ENCODE data around the gene WDTC1. TPM values are rescaled to one million over a fixed set of nuclear protein-coding genes. Genes with fewer than 3 reads are reported as not detected.

WDTC1 gene
- total and polyA plus RNA-seq, 2 of the 13 experiments (the other 11 are each of a cell fraction or from before 2014, with no cell fraction given), result 5.5 TPM

- TF ChIP-seq ZNF18 (CRISPR knock-in tag; IDR thresholded peaks at IDR 0.05; ENCODE audit: insufficient replicate concordance), result no peak
- no peak for TF ChIP-seq MZF1 (CRISPR knock-in tag; IDR thresholded peaks at IDR 0.05; ENCODE audit: borderline replicate concordance)
- TF ChIP-seq ZNF326 (CRISPR knock-in tag; IDR thresholded peaks at IDR 0.05; ENCODE audit: borderline replicate concordance), result no peak
- no peak for TF ChIP-seq CBFB (CRISPR knock-in tag; IDR thresholded peaks at IDR 0.05)
- TF ChIP-seq HOXA3 (CRISPR knock-in tag; IDR thresholded peaks at IDR 0.05), result no peak
- no peak for TF ChIP-seq TCF12 (IDR thresholded peaks at IDR 0.05)
- no peak for TF ChIP-seq TCF12 (CRISPR knock-in tag; IDR thresholded peaks at IDR 0.05)
- TF ChIP-seq, protein P1, sequence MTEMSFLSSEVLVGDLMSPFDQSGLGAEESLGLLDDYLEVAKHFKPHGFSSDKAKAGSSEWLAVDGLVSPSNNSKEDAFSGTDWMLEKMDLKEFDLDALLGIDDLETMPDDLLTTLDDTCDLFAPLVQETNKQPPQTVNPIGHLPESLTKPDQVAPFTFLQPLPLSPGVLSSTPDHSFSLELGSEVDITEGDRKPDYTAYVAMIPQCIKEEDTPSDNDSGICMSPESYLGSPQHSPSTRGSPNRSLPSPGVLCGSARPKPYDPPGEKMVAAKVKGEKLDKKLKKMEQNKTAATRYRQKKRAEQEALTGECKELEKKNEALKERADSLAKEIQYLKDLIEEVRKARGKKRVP (CRISPR knock-in tag; IDR thresholded peaks at IDR 0.05), result no peak
Observed at GRCh38 chr1:27327964-27328363, 93.5 kb downstream of the WDTC1 start (continued).

GRCh38 chr1:27330786-27331185, 96.4 kb downstream of the WDTC1 start:
- no peak for DNase-seq (ENCODE audit: low spot score)
- Histone ChIP-seq H3K27ac (ENCODE audit: extremely low read length, insufficient read depth, low read length) (no peak overlapping the region), H3K4me3 (replicated peaks in 1 of 3; ENCODE audit: insufficient read depth in 1 of 3, low read depth in 2 of 3, low read length in 3 of 3) (no peak overlapping the region), H3K9me3 (ENCODE audit: low read length) (no peaks in the 10 kb centered on the region), H3K27me3 (ENCODE audit: control insufficient read depth in 1 of 2, insufficient read depth in 2 of 2, low read length in 2 of 2) (no peaks in the 10 kb centered on the region), H3K9ac (ENCODE audit: insufficient read depth, low read depth, low read length) (no peak overlapping the region), H4K20me1 (ENCODE audit: insufficient read depth, low read length) (no peaks in the 10 kb centered on the region), H3K4me2 (ENCODE audit: low read depth, low read length) (no peak overlapping the region), H3K79me2 (ENCODE audit: insufficient read depth, low read length) (peaks cover 14% of the 10 kb centered on the region), H2AFZ (ENCODE audit: low read length) (no peak overlapping the region), H3K36me3 (replicated peaks in 1 of 2; ENCODE audit: control insufficient read depth in 1 of 2, insufficient read depth in 2 of 2, low read length in 2 of 2) (peaks cover 17 to 81% of the 10 kb centered on the region in 2 experiments), H3K4me1 (ENCODE audit: insufficient read depth, low read length) (no peaks in the 10 kb centered on the region)
- 98% methylated on average over 8 of the region's 8 CpGs for WGBS (ENCODE audit: low lambda C conversion rate)
- BruUV-seq (replicated peaks), result no TSS peak
- in situ Hi-C loops (cut with HindIII; ENCODE audit: extremely low pct_ligation_motif_present, low pct_unique_long_range_greater_than_20kb), result no loop called here
- FAIRE-seq, result no peak
- intact Hi-C loops (cut with micrococcal nuclease; ENCODE audit: unreplicated experiment), result no loop called here
- ChIA-PET POLR2A (interaction anchor here (1.0 kb wide), 1 partner anchor 12 kb away, joined by 3 read pairs; no protein-coding TSS in a partner anchor), CTCF (ENCODE audit: low intra/inter-chr PET ratio, low total read pairs) (no interaction called here)
- no peak for ATAC-seq
- TF ChIP-seq SNAPC2 (CRISPR knock-in tag; IDR thresholded peaks at IDR 0.05), result no peak
- no peak for TF ChIP-seq ZNF547 (CRISPR knock-in tag; IDR thresholded peaks at IDR 0.05)
- TF ChIP-seq GATAD2A (CRISPR knock-in tag; IDR thresholded peaks at IDR 0.05), result no peak
- TF ChIP-seq CBX1 (IDR thresholded peaks at IDR 0.05; ENCODE audit: low read depth), result no peak
- TF ChIP-seq, protein P2, sequence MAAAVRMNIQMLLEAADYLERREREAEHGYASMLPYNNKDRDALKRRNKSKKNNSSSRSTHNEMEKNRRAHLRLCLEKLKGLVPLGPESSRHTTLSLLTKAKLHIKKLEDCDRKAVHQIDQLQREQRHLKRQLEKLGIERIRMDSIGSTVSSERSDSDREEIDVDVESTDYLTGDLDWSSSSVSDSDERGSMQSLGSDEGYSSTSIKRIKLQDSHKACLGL (CRISPR knock-in tag; IDR thresholded peaks at IDR 0.05), result no peak
- no peak for TF ChIP-seq ATF5 (CRISPR knock-in tag; IDR thresholded peaks at IDR 0.05; ENCODE audit: low read depth)
- TF ChIP-seq MIER2 (CRISPR knock-in tag; IDR thresholded peaks at IDR 0.05), result no peak
- TF ChIP-seq ZSCAN9 (CRISPR knock-in tag; IDR thresholded peaks at IDR 0.05; ENCODE audit: borderline replicate concordance), result no peak
- TF ChIP-seq NFKBIZ (CRISPR knock-in tag; IDR thresholded peaks at IDR 0.05), result no peak
- no peak for TF ChIP-seq HNF4A (CRISPR knock-in tag; IDR thresholded peaks at IDR 0.05)
- TF ChIP-seq, protein P3, sequence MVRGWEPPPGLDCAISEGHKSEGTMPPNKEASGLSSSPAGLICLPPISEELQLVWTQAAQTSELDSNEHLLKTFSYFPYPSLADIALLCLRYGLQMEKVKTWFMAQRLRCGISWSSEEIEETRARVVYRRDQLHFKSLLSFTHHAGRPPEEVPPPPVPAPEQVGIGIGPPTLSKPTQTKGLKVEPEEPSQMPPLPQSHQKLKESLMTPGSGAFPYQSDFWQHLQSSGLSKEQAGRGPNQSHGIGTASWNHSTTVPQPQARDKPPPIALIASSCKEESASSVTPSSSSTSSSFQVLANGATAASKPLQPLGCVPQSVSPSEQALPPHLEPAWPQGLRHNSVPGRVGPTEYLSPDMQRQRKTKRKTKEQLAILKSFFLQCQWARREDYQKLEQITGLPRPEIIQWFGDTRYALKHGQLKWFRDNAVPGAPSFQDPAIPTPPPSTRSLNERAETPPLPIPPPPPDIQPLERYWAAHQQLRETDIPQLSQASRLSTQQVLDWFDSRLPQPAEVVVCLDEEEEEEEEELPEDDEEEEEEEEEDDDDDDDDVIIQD (CRISPR knock-in tag; IDR thresholded peaks at IDR 0.05; ENCODE audit: low read depth), result no peak
- no peak for TF ChIP-seq PAX8 (CRISPR knock-in tag; IDR thresholded peaks at IDR 0.05; ENCODE audit: borderline replicate concordance)
- TF ChIP-seq AGO1 (IDR thresholded peaks at IDR 0.05; ENCODE audit: low read depth, low read length, poor library complexity, severe bottlenecking), result no peak
